HL-60 (cell line): ENCODE measurements around the gene COX4I1.

Experiments used
- GABPA ChIP-seq: IDR thresholded peaks from 2 replicates; pipeline ENCODE4 v1.6.1; 2012; ENCODE audit warnings: low read depth
- POLR2AphosphoS5 ChIP-seq: IDR thresholded peaks from 2 replicates; pipeline ENCODE4 v1.6.1; 2012; ENCODE audit warnings: low read depth
- SPI1 ChIP-seq: IDR thresholded peaks from 2 replicates; pipeline ENCODE4 v1.6.1; 2012; ENCODE audit warnings: low read depth, mild to moderate bottlenecking, borderline replicate concordance
- TF ChIP-seq, protein P1 (sequence below): IDR thresholded peaks from one replicate; pipeline ENCODE4 v1.5.1; 2011; ENCODE audit warnings: low read length, control low read depth, inconsistent platforms; ENCODE audit not compliant: insufficient read depth
- TF ChIP-seq, protein P2 (sequence below): IDR thresholded peaks from 2 replicates; pipeline ENCODE4 v1.6.1; 2012; ENCODE audit warnings: low read depth; ENCODE audit not compliant: insufficient replicate concordance

DNA sequence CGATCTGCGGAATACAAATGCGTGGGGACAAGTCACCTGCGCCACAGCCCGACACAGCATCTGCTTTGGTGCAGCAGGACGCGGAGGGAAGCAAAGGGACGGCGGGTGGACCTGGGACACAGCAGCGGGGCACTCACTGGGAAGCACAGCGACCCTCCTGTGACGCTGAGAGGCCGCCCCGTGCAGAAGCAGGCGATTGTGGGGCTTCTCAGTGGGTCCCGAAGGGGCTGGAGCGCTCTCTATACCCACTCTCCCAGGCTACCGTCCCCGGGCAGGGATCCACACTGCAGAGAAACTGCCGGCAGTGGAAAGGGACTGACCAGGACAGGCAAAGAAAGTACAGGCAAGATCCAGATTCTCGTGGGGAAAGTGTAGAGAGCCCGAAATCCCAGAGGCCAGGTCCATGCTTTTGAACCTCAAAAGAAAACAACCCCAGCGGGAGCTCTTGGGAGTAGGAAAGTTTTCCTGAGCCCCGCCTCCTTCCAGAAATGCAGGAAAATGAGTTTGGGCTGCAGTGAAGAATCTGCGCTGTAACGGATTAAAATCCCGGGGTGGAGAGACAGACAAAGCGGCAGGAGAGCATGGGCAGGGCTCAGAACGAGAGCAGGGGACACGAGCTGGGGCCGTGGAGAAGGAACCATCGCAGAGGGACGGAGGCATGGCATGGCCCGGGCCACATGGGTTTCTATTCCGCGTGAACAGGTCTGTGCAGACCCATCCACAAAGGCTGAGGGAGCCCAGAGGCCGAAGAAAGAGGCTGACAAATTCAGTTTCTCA lies 12.7 kb downstream of the COX4I1 start:
- TF ChIP-seq, protein P1, sequence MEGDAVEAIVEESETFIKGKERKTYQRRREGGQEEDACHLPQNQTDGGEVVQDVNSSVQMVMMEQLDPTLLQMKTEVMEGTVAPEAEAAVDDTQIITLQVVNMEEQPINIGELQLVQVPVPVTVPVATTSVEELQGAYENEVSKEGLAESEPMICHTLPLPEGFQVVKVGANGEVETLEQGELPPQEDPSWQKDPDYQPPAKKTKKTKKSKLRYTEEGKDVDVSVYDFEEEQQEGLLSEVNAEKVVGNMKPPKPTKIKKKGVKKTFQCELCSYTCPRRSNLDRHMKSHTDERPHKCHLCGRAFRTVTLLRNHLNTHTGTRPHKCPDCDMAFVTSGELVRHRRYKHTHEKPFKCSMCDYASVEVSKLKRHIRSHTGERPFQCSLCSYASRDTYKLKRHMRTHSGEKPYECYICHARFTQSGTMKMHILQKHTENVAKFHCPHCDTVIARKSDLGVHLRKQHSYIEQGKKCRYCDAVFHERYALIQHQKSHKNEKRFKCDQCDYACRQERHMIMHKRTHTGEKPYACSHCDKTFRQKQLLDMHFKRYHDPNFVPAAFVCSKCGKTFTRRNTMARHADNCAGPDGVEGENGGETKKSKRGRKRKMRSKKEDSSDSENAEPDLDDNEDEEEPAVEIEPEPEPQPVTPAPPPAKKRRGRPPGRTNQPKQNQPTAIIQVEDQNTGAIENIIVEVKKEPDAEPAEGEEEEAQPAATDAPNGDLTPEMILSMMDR = no peak
- TF ChIP-seq POLR2AphosphoS5 (no peak), GABPA (no peak), SPI1 (no peak)
- TF ChIP-seq, protein P2, sequence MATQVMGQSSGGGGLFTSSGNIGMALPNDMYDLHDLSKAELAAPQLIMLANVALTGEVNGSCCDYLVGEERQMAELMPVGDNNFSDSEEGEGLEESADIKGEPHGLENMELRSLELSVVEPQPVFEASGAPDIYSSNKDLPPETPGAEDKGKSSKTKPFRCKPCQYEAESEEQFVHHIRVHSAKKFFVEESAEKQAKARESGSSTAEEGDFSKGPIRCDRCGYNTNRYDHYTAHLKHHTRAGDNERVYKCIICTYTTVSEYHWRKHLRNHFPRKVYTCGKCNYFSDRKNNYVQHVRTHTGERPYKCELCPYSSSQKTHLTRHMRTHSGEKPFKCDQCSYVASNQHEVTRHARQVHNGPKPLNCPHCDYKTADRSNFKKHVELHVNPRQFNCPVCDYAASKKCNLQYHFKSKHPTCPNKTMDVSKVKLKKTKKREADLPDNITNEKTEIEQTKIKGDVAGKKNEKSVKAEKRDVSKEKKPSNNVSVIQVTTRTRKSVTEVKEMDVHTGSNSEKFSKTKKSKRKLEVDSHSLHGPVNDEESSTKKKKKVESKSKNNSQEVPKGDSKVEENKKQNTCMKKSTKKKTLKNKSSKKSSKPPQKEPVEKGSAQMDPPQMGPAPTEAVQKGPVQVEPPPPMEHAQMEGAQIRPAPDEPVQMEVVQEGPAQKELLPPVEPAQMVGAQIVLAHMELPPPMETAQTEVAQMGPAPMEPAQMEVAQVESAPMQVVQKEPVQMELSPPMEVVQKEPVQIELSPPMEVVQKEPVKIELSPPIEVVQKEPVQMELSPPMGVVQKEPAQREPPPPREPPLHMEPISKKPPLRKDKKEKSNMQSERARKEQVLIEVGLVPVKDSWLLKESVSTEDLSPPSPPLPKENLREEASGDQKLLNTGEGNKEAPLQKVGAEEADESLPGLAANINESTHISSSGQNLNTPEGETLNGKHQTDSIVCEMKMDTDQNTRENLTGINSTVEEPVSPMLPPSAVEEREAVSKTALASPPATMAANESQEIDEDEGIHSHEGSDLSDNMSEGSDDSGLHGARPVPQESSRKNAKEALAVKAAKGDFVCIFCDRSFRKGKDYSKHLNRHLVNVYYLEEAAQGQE = no peak
